RWPE1 (cell line): ENCODE measurements around the gene EFEMP1.

ENCODE experiments used
- CTCF ChIA-PET: fragments of 350-600 bp; sonication (Branson Sonifier 250); formaldehyde crosslinking; extraction: SDS; loops from one replicate; lab custom pipeline; 2021; lab: Yijun Ruan, JAX
- POLR2A ChIA-PET: fragments of 400-600 bp; formaldehyde crosslinking; extraction: SDS; loops from one replicate; lab custom pipeline; 2020; ENCODE audit warnings: antibody characterized with exemption; ENCODE audit not compliant: low non-redundant PET; lab: Yijun Ruan, JAX
- DNase-seq: peaks from one replicate; pipeline ENCODE4 v3.0.0; 2012; ENCODE audit warnings: low spot score
- H3K27ac ChIP-seq: fragments of 450-650 bp; 2 replicates; pipeline ENCODE4 v1.5.1; 2017
- CTCF ChIP-seq: fragments of 450-650 bp; conservative IDR thresholded peaks from 2 replicates; pipeline ENCODE4 v1.5.1; 2017; ENCODE audit warnings: low read depth, mild to moderate bottlenecking

Gene EFEMP1

DNA sequence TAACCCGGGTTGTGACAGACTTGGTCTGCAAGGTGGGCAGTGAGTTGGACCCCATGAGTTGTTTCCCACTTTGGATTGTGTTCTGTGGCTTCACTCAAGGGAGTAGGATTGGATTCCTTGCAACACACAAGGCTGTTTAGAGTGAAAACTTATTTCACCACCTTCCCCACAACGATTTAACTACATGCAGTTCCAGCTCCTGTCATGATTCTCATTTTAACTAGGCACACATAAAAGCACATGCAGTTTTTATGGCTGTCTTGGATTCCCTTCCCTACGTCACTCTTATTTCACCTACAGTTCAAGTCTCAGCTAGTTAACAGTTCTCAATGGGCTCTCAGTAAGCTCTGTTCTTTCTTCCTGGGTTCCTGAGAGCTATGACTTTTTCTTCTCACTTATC is 15.9 kb downstream of the EFEMP1 start:
- no peak for TF ChIP-seq CTCF
- CTCF ChIA-PET, result interaction anchor here (0.7 kb wide), 1 partner anchor 86 kb away, joined by 3 read pairs; no protein-coding TSS in a partner anchor
- POLR2A ChIA-PET, result no interaction called here
- H3K27ac ChIP-seq, result no peak overlapping the region
- no peak for DNase-seq

DNA sequence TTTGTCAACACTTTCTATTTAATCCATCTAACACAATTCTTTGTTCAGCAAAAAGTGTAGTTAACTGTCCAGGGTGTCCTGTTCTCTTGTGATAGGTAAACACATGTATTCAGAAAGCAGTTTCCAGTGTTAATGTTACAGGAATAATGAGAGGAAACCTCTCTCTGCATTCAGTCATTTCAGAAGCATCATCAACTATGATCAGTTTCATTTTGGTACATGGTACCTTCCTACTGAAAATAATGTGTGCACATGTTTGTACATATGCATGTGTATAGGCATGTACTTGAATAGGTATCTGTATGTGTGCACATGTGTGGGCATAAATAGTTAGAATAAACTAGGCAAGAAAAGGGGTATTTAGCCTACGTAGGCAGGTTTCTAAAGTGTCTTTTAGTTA is 16.6 kb downstream of the EFEMP1 start:
- no peak overlapping the region for H3K27ac ChIP-seq
- DNase-seq, result no peak
- ChIA-PET CTCF (no interaction called here), POLR2A (no interaction called here)
- TF ChIP-seq CTCF, result no peak

DNA sequence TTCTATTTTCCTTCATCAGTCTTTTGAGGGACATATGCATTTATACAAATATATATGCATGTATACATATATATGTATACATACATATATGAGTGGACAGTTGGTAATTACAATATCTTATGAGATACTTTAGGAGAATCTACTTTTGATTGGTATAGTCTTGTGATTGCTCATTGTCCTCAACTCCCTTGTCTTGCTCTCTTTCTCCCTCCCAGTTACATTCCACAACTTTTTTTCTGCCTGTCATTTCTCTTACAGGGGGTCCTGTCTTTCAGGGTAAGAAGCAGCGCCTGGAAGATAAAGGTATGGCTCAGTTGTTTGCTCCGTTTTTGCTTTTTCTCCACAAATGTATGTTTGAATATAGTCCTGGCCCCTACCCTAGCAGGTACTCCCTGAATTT is 19.9 kb downstream of the EFEMP1 start:
- POLR2A ChIA-PET, result no interaction called here
- TF ChIP-seq CTCF, result no peak
- no peak for DNase-seq
- H3K27ac ChIP-seq, result no peak overlapping the region
- CTCF ChIA-PET, result no interaction called here

GRCh38 chr2:55902971-55903370 is 20.6 kb downstream of the EFEMP1 start:
- no peak overlapping the region for H3K27ac ChIP-seq
- CTCF ChIA-PET, result no interaction called here
- POLR2A ChIA-PET, result no interaction called here
- no peak for DNase-seq
- no peak for TF ChIP-seq CTCF

DNA sequence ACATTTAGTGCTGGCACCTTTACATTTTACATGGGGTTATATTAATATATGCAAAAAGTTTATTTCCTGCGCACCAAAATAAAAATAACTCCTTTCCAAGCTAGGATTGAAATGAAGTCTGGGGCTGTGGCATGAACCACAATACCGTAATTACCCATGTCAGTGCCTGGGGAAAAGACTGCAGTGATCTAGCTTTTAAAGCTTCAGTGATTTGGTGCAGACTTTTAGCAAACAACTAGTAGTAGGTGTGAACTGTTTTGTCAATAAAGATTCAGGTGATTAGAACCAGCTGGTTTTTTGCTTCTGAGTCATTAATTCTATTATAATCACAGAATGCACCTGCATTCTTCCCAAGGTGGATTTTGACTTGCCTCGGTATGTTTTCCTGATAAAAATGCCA is 21.2 kb downstream of the EFEMP1 start:
- H3K27ac ChIP-seq, result no peak overlapping the region
- no peak for TF ChIP-seq CTCF
- ChIA-PET POLR2A (no interaction called here), CTCF (no interaction called here)
- no peak for DNase-seq

GRCh38 chr2:55901941-55902340 is 21.6 kb downstream of the EFEMP1 start:
- DNase-seq, result no peak
- ChIA-PET CTCF (interaction anchor here (0.6 kb wide), 1 partner anchor 1084 kb away, joined by 3 read pairs; no protein-coding TSS in a partner anchor), POLR2A (no interaction called here)
- no peak for TF ChIP-seq CTCF
- no peak overlapping the region for H3K27ac ChIP-seq
